Activated CD4-positive, alpha-beta T cell treated with anti-CD3 and anti-CD28 coated beads for 48 hours (primary cell): ENCODE results near the gene SATB1.

ENCODE experiments used
- DNase-seq: peaks from one replicate; pipeline ENCODE4 v3.0.0-alpha.2; 2020

SATB1 gene

DNA sequence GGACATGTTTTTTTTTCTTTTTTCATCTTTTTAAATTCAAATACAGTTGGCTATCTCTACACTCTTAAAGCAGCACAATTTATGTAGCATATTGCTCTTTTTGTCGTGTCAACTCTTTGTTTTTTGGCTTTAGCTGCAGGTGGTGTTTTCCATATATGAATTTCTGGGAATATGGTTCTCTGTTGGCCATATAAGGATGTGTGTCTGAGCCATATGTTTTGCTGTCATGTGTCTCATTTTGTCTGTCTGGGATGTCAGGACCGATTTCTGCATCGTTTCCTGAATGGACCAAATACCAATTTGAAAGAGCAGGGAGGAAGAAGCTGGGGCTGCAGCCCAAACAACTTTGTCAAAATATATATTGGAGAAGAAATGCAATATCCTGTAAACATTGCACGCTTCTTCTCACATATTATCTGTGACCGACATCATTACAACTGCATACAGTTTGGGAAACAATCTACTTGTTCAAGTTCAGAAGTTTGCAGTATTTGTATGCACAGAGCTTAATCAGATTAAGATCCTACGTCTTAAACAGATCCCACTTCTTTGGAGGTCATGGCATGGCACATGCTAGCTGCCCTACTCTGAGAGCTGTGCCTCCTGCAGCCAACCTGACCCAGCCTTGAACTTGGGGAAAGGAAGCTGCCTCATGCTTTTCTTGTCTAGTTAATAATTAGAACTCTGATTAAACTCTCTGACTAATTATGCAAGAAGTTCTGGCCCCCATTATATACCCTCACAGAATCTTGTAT is 4.0 kb upstream of the SATB1 start:
- DNase-seq = no peak

DNA sequence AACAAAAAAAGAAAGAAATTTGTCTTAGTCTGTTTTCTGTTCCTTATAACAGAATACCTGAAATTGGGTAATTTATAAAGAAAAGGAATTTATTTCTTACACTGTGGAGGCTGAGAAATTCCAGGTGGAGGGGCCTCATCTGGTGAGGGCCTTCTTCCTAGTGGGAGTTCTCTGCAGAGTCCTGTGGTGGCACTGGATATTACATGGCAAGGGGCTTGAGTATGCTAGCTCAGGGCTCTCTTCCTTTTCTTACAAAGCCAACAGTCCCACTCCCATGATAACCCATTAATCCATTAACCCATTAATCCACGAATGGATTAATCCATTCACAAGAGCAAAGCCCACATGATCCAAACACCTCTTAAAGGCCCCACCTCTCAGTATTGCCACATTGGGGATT is 2.9 kb upstream of the SATB1 start:
- no peak for DNase-seq

DNA sequence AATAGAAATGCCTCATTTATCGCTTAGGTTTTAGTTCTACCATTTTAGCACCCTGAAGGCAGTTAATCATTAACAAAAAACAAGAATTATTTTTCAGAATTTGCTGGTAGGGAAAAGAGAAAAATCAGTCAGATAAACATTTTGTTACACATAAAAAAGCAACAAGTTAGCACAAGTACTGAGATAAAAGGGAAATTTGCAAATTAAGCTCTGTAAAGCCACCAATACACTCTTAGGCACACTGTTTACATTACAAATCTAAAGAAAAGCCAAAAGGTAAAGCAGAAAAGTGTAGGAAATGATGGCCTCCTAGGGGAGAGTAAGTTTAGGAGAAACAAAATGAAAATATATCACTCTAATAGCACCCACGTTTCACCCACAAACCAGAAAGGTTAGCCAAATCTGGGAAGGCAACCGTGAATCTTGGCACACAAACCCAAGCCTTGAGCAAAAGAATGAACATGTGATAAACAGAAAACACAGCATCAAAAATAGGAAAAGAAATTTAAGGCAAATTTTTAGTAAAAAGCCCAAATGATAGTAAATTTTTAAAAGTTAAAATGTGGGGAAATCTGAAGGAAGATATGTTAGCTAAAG is 1.6 kb upstream of the SATB1 start:
- DNase-seq = no peak

DNA sequence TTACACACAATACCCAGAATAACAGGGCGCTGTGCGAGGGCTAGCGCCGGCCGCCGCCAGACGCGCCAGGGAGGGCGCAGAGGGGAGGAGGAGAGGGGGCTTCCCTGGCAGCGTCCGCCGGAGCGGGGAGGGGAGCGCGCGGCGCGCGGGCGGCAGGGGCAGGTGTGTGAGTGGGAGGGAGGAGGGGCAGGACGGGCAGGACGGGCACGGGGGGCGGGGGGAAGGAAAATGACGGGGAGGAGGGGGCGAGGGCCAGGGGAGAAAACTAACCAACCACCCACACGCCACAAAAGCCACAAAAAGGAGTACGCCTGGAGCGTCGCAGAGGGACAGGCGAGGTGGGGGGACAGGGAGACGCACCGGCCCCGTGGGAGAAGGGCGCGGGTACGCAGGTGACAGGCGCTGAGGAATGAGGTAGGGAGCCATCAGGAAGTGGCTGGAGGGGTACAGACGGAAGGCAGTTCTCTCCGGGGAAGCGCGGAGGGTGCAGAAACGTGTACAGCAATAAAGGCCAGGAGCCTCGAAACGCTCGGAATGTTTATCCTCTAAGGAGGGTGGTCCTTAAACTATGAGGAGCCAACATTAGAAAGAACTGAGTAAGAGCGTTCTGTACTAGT is 610 bp upstream of the SATB1 start:
- DNase-seq = peak; percentile 80

DNA sequence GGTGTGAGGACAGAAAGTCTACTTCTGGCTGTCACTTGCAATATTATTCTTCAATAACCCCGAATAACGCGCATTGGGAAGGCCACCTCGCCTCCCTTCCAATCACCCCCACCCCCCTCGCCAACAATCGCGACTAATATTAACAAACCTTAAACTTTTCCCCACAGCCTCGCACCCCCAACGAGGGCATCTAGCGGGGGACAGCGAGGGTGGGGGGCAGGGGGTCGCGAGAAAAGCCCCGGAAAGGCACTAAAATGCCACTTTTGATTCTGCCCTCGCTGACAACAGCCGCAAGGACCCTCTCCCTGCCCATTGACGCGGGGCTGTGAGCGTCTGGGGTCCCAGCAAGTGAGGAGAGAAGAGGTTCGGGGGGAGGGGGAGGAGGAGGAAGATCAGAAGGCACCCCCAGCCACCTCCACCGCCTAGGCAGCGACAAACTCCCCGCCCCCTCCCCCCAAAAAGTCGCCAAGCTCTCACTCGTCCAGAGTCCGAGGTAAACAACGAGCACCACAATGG is 868 bp downstream of the SATB1 start:
- DNase-seq = peak; percentile 38

DNA sequence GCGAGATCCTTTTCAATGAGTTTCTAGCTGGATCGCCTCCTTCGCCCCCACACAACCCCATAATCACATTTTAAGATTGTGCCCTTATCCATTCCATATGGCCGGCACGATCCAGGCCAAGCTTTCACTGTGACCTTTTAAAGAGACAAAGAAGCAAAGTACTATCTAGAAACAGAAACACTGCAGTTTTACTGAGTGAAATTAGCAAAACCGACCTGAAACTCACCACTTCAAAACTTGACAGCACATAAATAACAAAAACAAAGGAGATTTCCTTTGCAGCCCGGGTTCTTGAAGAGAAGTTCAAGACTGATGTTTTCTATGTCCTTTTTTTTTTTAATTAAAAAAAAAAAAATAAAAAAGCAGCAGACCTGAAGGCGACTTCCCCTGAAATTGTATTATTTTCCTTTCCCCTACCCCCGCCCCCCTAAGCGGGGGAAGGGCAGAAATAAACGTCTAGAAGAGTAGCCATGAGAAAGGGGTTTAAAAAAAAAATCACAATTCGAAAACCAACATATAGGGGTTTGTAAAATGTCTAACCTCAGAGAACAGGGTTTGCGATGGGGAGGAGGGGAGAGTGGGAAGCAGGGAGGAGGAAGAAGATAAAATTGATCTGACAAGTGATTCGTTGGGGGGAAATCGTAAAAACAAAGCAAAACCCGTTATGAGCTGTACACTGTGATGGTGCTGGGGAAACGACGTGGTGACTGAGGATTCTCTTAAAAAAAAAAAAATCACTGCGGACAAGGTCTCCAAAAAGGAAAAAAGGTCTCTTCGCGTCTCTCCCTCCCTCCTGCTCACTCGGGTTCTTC is 1.5 kb downstream of the SATB1 start:
- peak; percentile 64 for DNase-seq

DNA sequence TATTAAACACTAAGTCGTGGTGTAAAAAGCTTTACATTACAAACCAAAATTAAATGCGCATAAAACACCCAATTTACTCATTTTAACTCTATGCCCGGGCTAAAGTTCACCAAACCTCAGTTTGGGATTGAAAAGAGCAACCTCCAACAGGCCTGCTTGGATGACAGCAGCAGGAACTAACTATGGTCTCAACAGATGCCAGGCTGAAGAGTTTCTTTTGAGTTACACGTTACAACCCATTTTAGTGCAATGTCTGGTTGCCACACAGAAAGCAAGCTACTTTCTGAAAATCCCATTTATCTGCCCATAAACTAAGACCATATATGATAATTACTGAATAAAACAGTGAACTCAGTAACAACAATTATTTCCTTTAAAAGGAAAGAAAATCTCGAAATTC is 2.2 kb downstream of the SATB1 start:
- DNase-seq = no peak

DNA sequence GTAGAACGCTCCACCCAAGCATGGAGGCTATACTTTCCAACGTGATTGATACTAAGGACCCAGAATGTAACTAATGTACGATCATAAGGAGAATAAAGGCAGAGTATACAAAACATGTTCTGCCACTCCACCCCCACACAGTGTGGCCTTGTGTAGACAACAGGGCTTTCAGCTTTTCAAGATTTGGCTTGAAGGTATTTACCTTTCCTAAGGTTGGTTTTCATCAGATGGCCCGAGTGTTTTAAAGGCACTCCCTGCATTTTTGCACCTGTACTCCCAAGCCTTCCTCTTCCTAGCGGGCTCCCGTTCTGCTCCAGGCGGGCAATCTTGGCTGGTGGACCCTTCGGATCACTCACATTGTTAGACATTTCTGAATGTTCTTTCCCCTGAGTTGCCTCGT is 4.6 kb downstream of the SATB1 start:
- no peak for DNase-seq

DNA sequence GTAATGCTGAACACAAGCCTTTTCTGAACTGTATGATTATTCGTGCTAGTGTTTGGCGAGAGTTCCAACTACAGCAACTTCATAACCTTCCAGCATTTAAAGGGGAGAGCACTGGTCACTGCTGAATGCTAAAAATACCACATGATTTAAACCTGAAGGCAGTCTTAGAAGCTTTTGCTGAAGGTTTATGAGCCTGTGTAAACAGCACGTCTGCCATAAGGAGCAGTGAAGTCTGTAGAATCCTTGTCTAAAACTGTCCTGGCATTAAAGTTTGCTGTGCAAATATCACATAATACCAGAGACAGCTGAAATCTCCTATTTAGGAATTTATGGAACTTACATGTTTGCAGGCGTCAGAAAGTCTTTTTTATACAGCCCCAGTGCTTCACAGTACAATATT is 5.9 kb downstream of the SATB1 start:
- DNase-seq = no peak

DNA sequence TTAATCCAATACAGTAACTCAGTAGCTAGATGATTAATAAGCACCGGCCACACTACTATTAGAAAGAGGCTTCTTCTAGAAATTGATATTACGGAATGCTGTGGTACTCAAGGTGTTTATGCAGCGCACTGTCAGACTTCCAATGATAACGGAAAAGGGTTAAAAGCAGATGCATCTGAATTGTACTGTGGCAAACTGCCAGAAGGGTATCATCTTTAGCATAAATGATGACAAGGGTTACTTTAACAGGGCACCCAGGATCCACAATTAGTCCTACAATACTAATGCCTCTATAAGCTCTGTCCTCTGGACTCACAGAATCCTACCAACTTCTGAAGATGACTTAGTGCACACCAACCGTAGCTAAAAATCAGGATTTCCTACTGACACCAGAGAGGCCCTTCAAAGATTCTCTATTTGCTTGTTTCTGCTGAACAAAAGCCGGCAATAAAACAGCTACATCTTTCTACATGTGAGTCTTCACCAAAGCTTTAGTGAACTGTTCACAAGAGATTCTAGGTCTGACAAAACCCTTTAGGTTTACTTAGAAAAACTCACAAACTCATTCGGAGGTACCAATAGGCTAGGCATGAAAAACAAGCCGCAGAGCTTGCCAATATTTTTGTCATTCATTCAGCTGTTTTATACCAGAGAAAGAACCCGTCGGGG is 7.1 kb downstream of the SATB1 start:
- DNase-seq = no peak

DNA sequence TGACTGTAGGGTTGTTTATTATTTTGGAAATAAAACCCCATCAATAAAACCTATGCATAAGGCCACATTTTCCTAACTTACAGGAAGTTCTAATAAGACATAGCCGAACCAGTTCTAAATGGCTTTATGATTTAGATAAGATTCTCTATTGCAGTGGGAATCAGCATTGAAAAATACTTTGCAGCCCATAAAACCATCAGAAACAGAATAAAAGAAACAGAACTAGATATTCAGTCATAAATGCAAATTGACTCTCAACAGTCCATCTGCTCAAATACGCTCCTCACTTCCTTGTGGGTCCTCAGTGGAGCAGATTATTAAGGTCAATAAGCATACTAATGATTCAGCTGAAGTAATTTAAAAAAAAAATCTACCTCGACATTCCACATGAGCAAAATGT is 8.8 kb downstream of the SATB1 start:
- DNase-seq = no peak

DNA sequence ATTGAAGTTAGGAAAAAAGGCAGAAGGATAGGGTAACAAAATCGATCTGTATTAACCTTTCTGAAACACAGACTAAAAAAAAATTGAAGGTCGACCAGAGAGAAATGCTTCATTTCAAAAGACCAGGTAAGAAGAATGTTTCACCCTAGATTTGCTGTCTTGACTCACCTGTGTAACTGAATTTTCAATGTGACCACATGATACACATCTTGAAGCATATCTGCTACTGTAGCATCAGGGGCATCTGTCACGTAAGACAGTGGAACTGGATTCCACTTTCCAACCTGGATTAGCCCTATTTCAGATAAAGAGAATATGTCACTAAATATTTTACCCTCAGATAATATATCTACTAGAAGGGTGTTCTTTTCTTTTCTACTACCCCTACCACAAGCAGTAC is 9.3 kb downstream of the SATB1 start:
- DNase-seq = no peak

DNA sequence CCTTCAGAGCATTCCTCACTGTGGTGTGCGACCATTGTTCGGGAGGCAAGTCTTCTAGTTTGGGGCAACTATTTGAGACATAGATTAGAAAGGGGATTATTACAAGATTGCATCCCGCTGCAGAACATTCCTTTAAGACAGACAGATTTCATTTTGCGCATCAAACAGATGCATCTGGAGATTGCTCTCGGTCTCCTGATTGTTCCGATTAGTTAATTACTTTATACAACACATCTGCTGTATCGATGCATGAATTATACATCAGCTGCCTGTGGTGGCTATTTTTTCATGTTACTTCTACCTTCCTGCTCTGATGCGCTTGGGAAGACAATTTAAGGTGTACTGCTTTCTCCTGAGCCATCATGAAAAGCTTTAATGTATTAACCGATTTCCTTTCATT is 10.0 kb downstream of the SATB1 start:
- DNase-seq = no peak

DNA sequence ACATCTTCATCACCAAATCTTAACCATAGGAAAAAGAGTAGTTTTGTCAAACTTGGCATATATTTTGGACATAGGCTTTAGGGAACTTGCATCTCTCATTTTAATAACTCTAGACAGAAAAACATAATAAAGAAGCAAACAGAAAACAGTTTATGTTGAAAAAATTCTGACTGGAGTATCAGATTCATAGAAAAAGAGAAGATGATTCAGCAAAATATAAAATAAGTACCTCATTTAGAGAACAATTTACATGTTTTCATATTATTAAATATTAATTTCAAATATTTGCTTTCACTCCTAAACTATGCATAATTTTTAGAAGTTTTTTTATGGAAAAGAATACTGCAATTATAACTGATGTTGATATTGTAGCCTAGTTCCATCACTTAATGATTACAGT is 12.5 kb downstream of the SATB1 start:
- no peak for DNase-seq

DNA sequence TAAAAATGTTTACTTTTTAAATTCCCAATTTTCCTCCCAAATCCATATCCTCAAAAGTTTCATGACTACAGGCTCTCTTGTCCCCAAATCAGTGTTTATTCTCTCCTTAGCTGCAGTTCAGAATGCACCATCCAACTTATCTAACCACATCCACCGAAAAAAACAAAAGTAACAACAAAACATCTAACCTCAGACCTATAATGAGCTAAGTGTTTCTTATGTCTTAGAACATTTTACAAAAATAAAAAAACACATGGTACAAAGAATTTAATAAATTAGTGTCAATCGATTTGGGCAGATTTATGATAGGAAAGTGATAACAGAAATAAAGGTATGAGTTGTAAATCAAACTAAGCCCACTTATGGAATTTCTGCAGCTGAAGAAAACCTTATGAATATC is 13.6 kb downstream of the SATB1 start:
- DNase-seq = no peak

DNA sequence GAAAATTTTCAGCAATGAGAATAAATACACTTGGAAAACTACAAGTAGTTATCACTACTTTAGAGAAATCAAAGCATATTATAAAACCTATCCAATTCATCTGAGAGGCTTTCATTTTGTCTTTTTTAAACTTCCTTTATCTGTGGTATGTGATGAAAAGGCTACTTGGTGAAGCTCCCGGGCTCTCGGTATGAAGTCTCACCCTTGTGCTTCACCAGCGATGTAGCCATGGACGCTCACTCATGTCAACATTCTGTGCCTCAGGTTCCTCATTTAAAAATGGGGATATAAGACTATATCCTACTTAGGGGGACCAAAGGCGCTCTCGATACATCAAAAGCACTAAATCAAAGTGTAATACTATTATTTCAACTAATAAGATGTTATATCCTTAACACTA is 14.9 kb downstream of the SATB1 start:
- no peak for DNase-seq

DNA sequence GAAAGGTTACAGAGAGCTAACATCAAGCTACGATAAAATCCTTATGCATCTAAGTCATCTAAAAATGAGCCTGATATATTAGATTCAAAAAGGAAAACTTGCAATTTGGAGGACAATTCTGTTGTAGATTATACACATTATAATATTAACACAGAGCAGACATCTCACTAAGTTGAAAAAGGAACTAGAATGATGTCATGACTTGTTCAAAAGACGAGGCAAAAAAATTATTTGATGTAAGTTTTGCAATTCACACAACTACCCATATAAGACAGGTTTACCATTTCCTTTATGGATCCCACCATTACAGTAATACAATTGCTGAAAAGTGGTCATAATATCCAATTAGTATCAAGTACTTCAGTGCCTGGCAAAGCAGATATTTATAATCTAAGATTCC is 15.9 kb downstream of the SATB1 start:
- no peak for DNase-seq

DNA sequence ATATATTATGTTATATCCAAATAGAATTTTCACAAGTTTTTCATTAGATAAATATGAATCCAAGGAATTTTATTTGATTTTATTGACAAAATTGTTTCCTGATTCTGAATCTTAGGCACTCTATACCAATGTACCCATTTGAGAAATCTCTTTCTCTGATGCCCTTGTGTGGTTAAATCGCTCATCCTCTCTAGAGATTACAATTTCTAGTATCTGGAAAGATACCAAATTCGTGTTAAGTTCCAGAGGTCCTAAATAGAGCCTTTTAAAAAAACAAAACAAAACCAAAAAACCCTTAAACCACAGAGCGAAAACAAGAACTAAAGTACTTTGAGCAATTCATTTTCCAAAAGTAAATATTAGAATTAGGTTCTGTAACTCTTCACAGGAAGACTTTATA is 20.0 kb downstream of the SATB1 start:
- no peak for DNase-seq

DNA sequence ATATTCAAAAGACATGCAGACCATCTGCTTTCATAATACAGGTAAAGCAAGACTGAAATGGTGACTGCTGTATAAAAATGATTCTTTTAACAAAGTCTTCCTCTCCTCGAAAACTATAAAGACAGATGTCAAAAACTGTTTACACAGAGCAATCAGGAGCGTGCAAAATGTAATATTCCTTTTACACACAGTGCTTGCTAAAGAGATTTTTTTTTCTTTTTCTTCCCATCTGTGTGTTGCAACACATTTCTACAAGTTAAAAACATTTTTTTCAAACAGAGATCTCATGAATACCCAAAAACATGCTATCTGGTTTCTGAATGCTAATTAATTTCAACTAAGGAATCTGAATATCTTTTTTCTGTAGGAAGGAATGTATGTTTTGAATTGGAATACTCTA is 22.1 kb downstream of the SATB1 start:
- DNase-seq = no peak

DNA sequence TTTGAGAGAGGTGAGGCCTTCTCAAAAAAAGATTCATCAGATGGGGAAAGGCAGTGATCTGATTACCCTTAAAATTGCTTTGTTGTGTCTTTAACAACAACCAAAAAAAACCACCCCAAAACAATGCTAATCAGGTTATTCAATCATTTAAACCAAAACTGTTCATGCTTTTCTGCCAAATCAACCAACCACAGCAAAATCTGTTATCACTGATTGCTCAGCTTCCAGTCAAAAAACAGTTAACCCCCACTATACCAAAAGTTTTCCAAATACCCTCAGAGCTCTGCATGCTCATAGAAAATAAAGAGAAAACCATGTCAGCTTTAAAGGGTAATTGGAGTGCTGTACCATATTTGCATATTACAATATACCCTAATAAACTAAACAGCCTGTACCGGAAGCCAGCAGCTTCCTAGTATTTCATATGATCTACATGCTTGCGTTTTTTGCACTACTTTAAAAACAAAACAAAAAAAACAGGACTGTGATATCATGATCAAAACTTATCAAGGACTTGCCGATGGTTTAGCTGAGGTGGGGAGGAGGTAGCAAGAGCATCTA is 22.8 kb downstream of the SATB1 start:
- DNase-seq = no peak

DNA sequence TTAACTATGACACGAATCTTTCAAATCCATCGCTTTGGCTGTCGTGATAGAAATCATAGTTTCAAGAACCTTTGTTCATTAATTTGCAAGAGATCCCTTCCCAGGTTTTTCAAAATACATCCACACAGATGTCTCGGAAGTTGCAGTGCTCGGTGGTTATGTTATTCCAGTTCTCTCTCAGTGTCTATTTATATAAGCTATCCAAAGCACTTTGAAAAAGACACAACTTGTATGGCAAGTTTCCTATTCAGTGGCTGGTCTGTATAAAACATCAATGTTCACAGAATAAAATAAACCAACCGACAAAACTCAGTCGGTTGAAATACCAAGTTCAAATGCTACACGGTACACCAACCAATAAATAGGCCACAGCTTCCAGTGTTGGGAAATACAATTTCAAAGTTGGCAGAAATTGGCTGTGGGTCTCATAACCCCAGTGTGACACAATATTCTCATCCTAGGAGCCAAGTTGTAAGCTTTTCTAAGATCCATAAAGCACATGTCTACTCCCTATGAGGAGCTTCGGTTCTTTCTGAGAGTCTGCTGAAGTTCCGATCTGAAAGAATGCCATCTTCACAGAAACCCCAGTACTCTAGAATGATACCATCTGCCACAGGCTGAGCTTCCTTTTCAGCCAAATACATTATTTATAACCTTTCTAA is 23.7 kb downstream of the SATB1 start:
- DNase-seq = no peak

DNA sequence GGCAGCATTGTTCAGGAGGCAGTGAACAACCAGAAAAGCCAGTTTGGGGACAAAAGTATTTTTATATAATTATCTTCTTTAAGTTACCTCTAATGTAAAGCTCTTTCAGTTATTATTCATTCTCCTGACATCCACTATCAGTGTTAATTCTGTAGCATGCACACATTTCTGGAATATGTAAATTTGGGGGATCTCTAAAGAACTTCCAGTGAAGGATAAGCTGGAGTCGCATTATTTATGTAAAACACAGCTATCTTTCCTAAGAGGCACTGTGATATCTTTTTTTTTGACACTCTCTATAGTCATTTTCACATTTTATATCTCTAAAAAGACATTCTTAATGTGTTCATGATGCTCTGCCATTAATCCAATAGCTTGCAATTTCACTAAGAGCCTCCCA is 26.7 kb downstream of the SATB1 start:
- no peak for DNase-seq
